SK-N-MC (cell line): ENCODE measurements around the gene CREB3.

Experiments used
- EZH2 ChIP-seq: fragments of 200-600 bp; sonication (generic); IDR thresholded peaks from one replicate; pipeline ENCODE4 v1.6.1; 2017; ENCODE audit warnings: antibody characterized with exemption
- FOXP2 ChIP-seq: optimal IDR thresholded peaks from 2 replicates; pipeline ENCODE3; 2011; ENCODE audit warnings: mild to moderate bottlenecking, moderate library complexity; ENCODE audit not compliant: insufficient read depth; ENCODE audit errors: extremely low read length, control extremely low read depth
- POLR2AphosphoS5 ChIP-seq: IDR thresholded peaks from 2 replicates; pipeline ENCODE4 v1.6.1; 2012; ENCODE audit warnings: mild to moderate bottlenecking, low read depth, low read length, borderline replicate concordance

DNA sequence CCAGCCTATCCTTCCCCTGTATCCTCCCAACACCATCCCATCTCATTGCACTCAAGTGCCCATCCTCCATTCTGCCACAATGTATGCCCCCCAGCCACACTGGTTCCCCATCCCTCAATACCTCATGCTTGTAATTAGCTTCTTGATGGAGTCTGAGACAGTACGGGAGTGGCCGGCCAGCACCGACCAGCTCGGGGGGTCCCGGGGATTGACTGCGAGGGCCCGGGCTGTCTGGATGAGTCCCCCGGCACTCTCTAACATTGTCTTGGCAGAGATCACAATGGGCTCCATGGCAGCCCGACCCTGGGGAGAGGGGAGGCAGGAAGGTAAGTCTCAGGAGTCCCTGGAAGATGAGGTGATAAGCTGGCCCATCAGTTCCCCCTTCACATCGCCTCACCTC lies 25.5 kb upstream of the CREB3 start:
- no peak for TF ChIP-seq POLR2AphosphoS5
- no peak for TF ChIP-seq EZH2
- no peak for TF ChIP-seq FOXP2
